NCI-H460 (cell line): ENCODE results near the gene SNAPC5. TPM values are rescaled to one million over a fixed set of nuclear protein-coding genes. Genes with fewer than 3 reads are reported as not detected.
"Not testable (repeated sequence)": the region's sequence is repeated elsewhere in the genome, so short reads cannot be mapped to it uniquely, and the experiment has no call there.

Experiments
- DNase-seq: peaks from one replicate; pipeline ENCODE4 v3.0.0-alpha.2; 2016; ENCODE audit warnings: low read depth; ENCODE audit errors: extremely low read depth
- total RNA-seq: library from RNA; depleted of rRNA; stranded (reverse); fragments of >200 nt; shearing (Covaris generic); gene quantifications from 2 replicates; pipeline ENCODE4 v1.2.3, GENCODE V29; 2014

Gene SNAPC5
- total RNA-seq, 1 experiment from 2014 or later, result 59.1 TPM

- no peak for DNase-seq
Measured at GRCh38 chr15:66494262-66494661, 3.3 kb downstream of the SNAPC5 start.

GRCh38 chr15:66491846-66492245 lies 5.7 kb downstream of the SNAPC5 start:
- no peak for DNase-seq

- DNase-seq, result no peak
Measured at GRCh38 chr15:66489179-66489791, 8.3 kb downstream of the SNAPC5 start.

- DNase-seq, result no peak
Measured at GRCh38 chr15:66488525-66488924, 9.0 kb downstream of the SNAPC5 start.

GRCh38 chr15:66486887-66487286 lies 10.7 kb downstream of the SNAPC5 start:
- no peak for DNase-seq

GRCh38 chr15:66484539-66485112 lies 12.9 kb downstream of the SNAPC5 start:
- DNase-seq, result no peak

- DNase-seq, result no peak
Measured at GRCh38 chr15:66483131-66483566, 14.4 kb downstream of the SNAPC5 start.

GRCh38 chr15:66482539-66482938 lies 15.0 kb downstream of the SNAPC5 start:
- no peak for DNase-seq

- no peak for DNase-seq
Measured at GRCh38 chr15:66481107-66481856, 16.3 kb downstream of the SNAPC5 start.

GRCh38 chr15:66480267-66480666 lies 17.3 kb downstream of the SNAPC5 start:
- no peak for DNase-seq

GRCh38 chr15:66477011-66477410 lies 20.6 kb downstream of the SNAPC5 start:
- DNase-seq, result no peak

- DNase-seq, result no peak
Measured at GRCh38 chr15:66476535-66476934, 21.0 kb downstream of the SNAPC5 start.

- no peak for DNase-seq
Measured at GRCh38 chr15:66474963-66475362, 22.6 kb downstream of the SNAPC5 start.

- DNase-seq, result no peak
Measured at GRCh38 chr15:66474135-66474534, 23.4 kb downstream of the SNAPC5 start.

GRCh38 chr15:66472176-66472999 lies 25.2 kb downstream of the SNAPC5 start:
- DNase-seq, result no peak

- not testable (repeated sequence) for DNase-seq
Measured at GRCh38 chr15:66470825-66471224, 26.7 kb downstream of the SNAPC5 start.

GRCh38 chr15:66467162-66468040 lies 30.2 kb downstream of the SNAPC5 start:
- DNase-seq, result not testable (repeated sequence)

- not testable (repeated sequence) for DNase-seq
Measured at GRCh38 chr15:66465294-66465693, 32.3 kb downstream of the SNAPC5 start.

- DNase-seq, result no peak
Measured at GRCh38 chr15:66462627-66463026, 34.9 kb downstream of the SNAPC5 start.

- no peak for DNase-seq
Measured at GRCh38 chr15:66461917-66462316, 35.6 kb downstream of the SNAPC5 start.
